ENCODE measurements around the gene MEGF6. TPM values are rescaled to one million over a fixed set of nuclear protein-coding genes. Genes with fewer than 3 reads are reported as not detected.

MEGF6 gene
- total and polyA plus RNA-seq, 2 donors (not counting 1 experiment from before 2014, with no cell fraction given): 43.2 to 77.3 TPM

- POLR2A ChIA-PET: interaction anchor here (0.8 kb wide), 1 partner anchor 14 kb away, joined by 3 read pairs; no protein-coding TSS in a partner anchor
- WGBS (ENCODE audit: insufficient coverage): 2% methylated on average over 76 of the region's 96 CpGs
- ATAC-seq (ENCODE audit: low read depth): peak; percentile 81
- Mint-ChIP-seq H3K4me3 (peak overlapping the region; percentile 86), H3K27ac (peak overlapping the region; percentile 85), H3K27me3 (no peaks in the 10 kb centered on the region), H3K4me1 (peaks cover 17% of the 10 kb centered on the region), H3K9me3 (ENCODE audit: insufficient read depth) (no peaks in the 10 kb centered on the region)
- peak overlapping the region; percentile 45 to 74 (median 61) for H3K4me3 ChIP-seq (ENCODE audit: control extremely low read depth in 1 of 5, extremely low read depth in 1 of 5, insufficient read depth in 1 of 5, low read depth in 2 of 5, low read length in 4 of 5)
- intact Hi-C loops (cut with micrococcal nuclease): loop anchor here (1.0 to 2.0 kb wide), 4 partner anchors 40 to 242 kb away; partner anchors contain the start of gene SMIM1
- peak overlapping the region; percentile 77 for H3K9ac ChIP-seq (ENCODE audit: low read length)
- peaks cover 9 to 14% of the 10 kb centered on the region in 2 donors for H3K4me1 ChIP-seq (ENCODE audit: control insufficient read depth in 2 of 2, insufficient read depth in 2 of 2, low read length in 2 of 2)
- peak; percentile 84 for DNase-seq
- no peaks in the 10 kb centered on the region for H3K9me3 ChIP-seq (ENCODE audit: control extremely low read depth in 1 of 3, control insufficient read depth in 2 of 3, insufficient read depth in 1 of 3, low read length in 2 of 3)
- H2AFZ ChIP-seq (ENCODE audit: insufficient read depth, low read depth, low read length, poor library complexity, severe bottlenecking): peak overlapping the region; percentile 86
- peak overlapping the region; percentile 52 to 71 for H3K27ac ChIP-seq (ENCODE audit: low read length in 2 of 2)
- CTCF ChIA-PET: interaction anchor here (2.9 kb wide), 1 partner anchor 89 kb away, joined by 17 read pairs; no protein-coding TSS in a partner anchor
- H3K36me3 ChIP-seq (replicated peaks in 1 of 2; ENCODE audit: control extremely low read depth in 1 of 2, control insufficient read depth in 1 of 2, extremely low read depth in 1 of 2, insufficient read depth in 2 of 2, low read length in 1 of 2): no peaks in the 10 kb centered on the region
- TF ChIP-seq EZH2 (IDR thresholded peaks at IDR 0.05; ENCODE audit: borderline replicate concordance, insufficient read depth, low read depth, low read length, poor library complexity, severe bottlenecking) (no peak), CTCF (IDR thresholded peaks at IDR 0.05) (no peak)
- H3K79me2 ChIP-seq (ENCODE audit: control insufficient read depth, insufficient read depth, low read length): peaks cover 19% of the 10 kb centered on the region
- H3K27me3 ChIP-seq (replicated peaks in 1 of 4; ENCODE audit: control extremely low read depth in 1 of 4, control insufficient read depth in 3 of 4, insufficient read depth in 4 of 4, low read length in 3 of 4): no peaks in the 10 kb centered on the region
- peak overlapping the region; percentile 98 for H3K4me2 ChIP-seq (replicated peaks; ENCODE audit: low read depth, low read length, poor library complexity, severe bottlenecking)
- peaks cover 7% of the 10 kb centered on the region for H4K20me1 ChIP-seq (ENCODE audit: control insufficient read depth, insufficient read depth, low read length, poor library complexity, severe bottlenecking)
These were observed 80.1 kb downstream of the MEGF6 start for GRCh38 chr1:3530926-3531818.
